ENCODE data around the gene EXO1.

- TF ChIP-seq CTCF (IDR thresholded peaks at IDR 0.05) (no peak), POLR2A (IDR thresholded peaks at IDR 0.05) (no peak)
Observed at GRCh38 chr1:241891296-241891695, 43.3 kb downstream of the EXO1 start.
